PC-3 (cell line): Measurements from ENCODE around the gene GALNT14. TPM values are rescaled to one million over a fixed set of nuclear protein-coding genes. Genes with fewer than 3 reads are reported as not detected.

Experiments used
- ATAC-seq: fragments of 200-7000 bp; cut with Tn5 transposase; 2 replicates; pipeline ENCODE4 v1.9.1; 2020; ENCODE audit warnings: mild to moderate bottlenecking, moderate library complexity
- BruUV-seq: library from RNA; stranded (reverse); fragments of 400-500 nt; replicated peaks from 2 replicates; lab custom pipeline; 2021; lab: Mats Ljungman, UMichigan
- CTCF ChIA-PET: fragments of 300-600 bp; sonication (Branson Sonifier 250); formaldehyde crosslinking; loops from one replicate; lab custom pipeline; 2022; ENCODE audit warnings: antibody characterized with exemption; lab: Charles Lee
- POLR2A ChIA-PET: fragments of 300-600 bp; sonication (Branson Sonifier 250); formaldehyde crosslinking; loops from one replicate; lab custom pipeline; 2022; ENCODE audit warnings: antibody characterized with exemption; ENCODE audit not compliant: unreplicated experiment; lab: Charles Lee
- DNase-seq: peaks from one replicate; pipeline ENCODE4 v3.0.0-alpha.2; 2015
- H2AFZ ChIP-seq: fragments of 300-600 bp; sonication (generic); 2 replicates; pipeline ENCODE4 v1.6.0; 2016; ENCODE audit warnings: antibody characterized with exemption, low read length
- H3F3A ChIP-seq: fragments of 300-600 bp; sonication (generic); one replicate; pipeline ENCODE4 v1.6.0; 2017; ENCODE audit warnings: antibody characterized with exemption, low read length, control low read depth, mild to moderate bottlenecking; ENCODE audit not compliant: unreplicated experiment
- H3K27ac ChIP-seq: fragments of 300-600 bp; sonication (generic); 2 replicates; pipeline ENCODE4 v1.5.1; 2016; ENCODE audit warnings: mild to moderate bottlenecking, low read length
- H3K27me3 ChIP-seq: fragments of 300-600 bp; sonication (generic); 2 replicates; pipeline ENCODE4 v1.6.1; 2016; ENCODE audit warnings: low read length, mixed read lengths
- H3K36me3 ChIP-seq: fragments of 300-600 bp; sonication (generic); 2 replicates; pipeline ENCODE4 v1.6.1; 2016; ENCODE audit warnings: low read depth, mixed run types, low read length, mixed read lengths
- H3K4me1 ChIP-seq: fragments of 300-600 bp; sonication (generic); 2 replicates; pipeline ENCODE4 v1.5.1; 2016; ENCODE audit warnings: low read length; ENCODE audit not compliant: insufficient read depth
- H3K4me2 ChIP-seq: fragments of 300-600 bp; sonication (generic); 2 replicates; pipeline ENCODE4 v1.6.0; 2016; ENCODE audit warnings: low read length
- H3K4me3 ChIP-seq: fragments of 300-600 bp; sonication (generic); 2 replicates; pipeline ENCODE4 v1.5.1; 2016; ENCODE audit warnings: mild to moderate bottlenecking, low read length, mixed read lengths
- H3K79me2 ChIP-seq: fragments of 300-600 bp; sonication (generic); 2 replicates; pipeline ENCODE4 v1.6.1; 2017; ENCODE audit warnings: low read length, mixed read lengths
- H3K9ac ChIP-seq: fragments of 300-600 bp; sonication (generic); 2 replicates; pipeline ENCODE4 v1.6.0; 2016; ENCODE audit warnings: mild to moderate bottlenecking, low read length
- H3K9me2 ChIP-seq: fragments of 300-600 bp; sonication (generic); replicated peaks from 2 replicates; pipeline ENCODE4 v1.6.1; 2016; ENCODE audit warnings: mixed run types, low read length, mixed read lengths
- H3K9me3 ChIP-seq: fragments of 300-600 bp; sonication (generic); 2 replicates; pipeline ENCODE4 v1.6.1; 2016; ENCODE audit warnings: low read length, mixed read lengths
- H4K20me1 ChIP-seq: fragments of 300-600 bp; sonication (generic); 2 replicates; pipeline ENCODE4 v1.6.1; 2016; ENCODE audit warnings: low read length, mixed read lengths
- EZH2 ChIP-seq: fragments of 300-600 bp; sonication (generic); IDR thresholded peaks from one replicate; pipeline ENCODE4 v1.6.1; 2017; ENCODE audit warnings: antibody characterized with exemption, mild to moderate bottlenecking, low read length; ENCODE audit not compliant: unreplicated experiment
- EZH2phosphoT487 ChIP-seq: fragments of 300-600 bp; sonication (generic); IDR thresholded peaks from 2 replicates; pipeline ENCODE4 v1.6.1; 2018; ENCODE audit warnings: mild to moderate bottlenecking, antibody characterized with exemption, low read length, borderline replicate concordance
- intact Hi-C: fragments of 100-400 bp; cut with micrococcal nuclease; formaldehyde crosslinking; loops from 2 replicates; pipeline ENCODE4 v1.9.0; 2023
- total RNA-seq: library from RNA; depleted of rRNA; stranded (reverse); fragments of >200 nt; gene quantifications from 2 replicates; pipeline ENCODE4 v1.2.3, GENCODE V29; 2014
- TF ChIP-seq, protein P1 (sequence below): fragments of 300-600 bp; sonication (generic); conservative IDR thresholded peaks from 2 replicates; pipeline ENCODE4 v1.5.1; 2017; ENCODE audit warnings: antibody characterized with exemption, low read depth, mild to moderate bottlenecking, low read length

GALNT14 gene
- total RNA-seq, 1 experiment from 2014 or later = 10.2 TPM

- no peak for DNase-seq
- CTCF ChIA-PET = no interaction called here
- intact Hi-C loops = no loop called here
Measured at GRCh38 chr2:31004257-31004656, 134.0 kb downstream of the GALNT14 start.

GRCh38 chr2:31003749-31004148, 134.5 kb downstream of the GALNT14 start:
- H3K27me3 ChIP-seq = peaks cover 33% of the 10 kb centered on the region

More at GRCh38 chr2:31004257-31004656, 134.0 kb downstream of the GALNT14 start:
- Histone ChIP-seq H3K9ac (no peak overlapping the region), H3K9me2 (no peaks in the 10 kb centered on the region), H3K36me3 (no peaks in the 10 kb centered on the region), H3K4me2 (no peak overlapping the region), H3K79me2 (no peaks in the 10 kb centered on the region), H4K20me1 (no peaks in the 10 kb centered on the region), H3K4me3 (no peak overlapping the region), H3K4me1 (no peaks in the 10 kb centered on the region), H2AFZ (no peak overlapping the region), H3K9me3 (no peaks in the 10 kb centered on the region), H3K27me3 (peaks cover 31% of the 10 kb centered on the region), H3F3A (no peaks in the 10 kb centered on the region), H3K27ac (no peak overlapping the region)
- no peak for ATAC-seq
- TF ChIP-seq EZH2 (no peak), EZH2phosphoT487 (no peak)
- TF ChIP-seq, protein P1, sequence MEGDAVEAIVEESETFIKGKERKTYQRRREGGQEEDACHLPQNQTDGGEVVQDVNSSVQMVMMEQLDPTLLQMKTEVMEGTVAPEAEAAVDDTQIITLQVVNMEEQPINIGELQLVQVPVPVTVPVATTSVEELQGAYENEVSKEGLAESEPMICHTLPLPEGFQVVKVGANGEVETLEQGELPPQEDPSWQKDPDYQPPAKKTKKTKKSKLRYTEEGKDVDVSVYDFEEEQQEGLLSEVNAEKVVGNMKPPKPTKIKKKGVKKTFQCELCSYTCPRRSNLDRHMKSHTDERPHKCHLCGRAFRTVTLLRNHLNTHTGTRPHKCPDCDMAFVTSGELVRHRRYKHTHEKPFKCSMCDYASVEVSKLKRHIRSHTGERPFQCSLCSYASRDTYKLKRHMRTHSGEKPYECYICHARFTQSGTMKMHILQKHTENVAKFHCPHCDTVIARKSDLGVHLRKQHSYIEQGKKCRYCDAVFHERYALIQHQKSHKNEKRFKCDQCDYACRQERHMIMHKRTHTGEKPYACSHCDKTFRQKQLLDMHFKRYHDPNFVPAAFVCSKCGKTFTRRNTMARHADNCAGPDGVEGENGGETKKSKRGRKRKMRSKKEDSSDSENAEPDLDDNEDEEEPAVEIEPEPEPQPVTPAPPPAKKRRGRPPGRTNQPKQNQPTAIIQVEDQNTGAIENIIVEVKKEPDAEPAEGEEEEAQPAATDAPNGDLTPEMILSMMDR = no peak
- POLR2A ChIA-PET = no interaction called here
- BruUV-seq = no TSS peak

DNA sequence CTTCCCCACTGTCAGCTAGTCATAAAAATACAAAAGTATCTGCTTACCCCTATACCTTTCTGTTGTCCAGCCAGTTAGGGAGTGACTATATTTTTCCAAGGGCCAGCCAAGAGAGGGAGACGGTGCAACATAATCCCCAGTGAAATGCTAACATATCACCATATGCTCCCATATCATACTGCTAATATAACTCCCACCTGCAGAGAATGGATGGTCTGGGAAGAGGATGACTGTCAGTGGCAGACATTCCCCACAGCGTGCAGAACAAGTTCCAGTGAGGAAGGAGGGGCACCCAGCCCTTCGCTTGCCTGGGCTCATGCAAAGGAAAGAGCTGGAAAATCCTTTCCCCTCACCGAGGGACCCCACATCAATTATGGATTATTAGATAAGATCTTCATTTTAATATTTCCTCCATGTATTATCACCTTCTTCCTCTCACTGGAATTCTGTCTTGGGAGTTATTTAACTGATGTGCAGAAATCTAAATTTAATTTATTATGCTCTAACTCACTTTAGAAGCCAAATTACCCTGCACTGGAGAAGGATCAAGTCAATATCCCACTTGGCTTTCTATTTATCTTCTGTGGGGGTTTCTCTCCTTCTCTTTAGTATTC, 135.6 kb downstream of the GALNT14 start:
- BruUV-seq = no TSS peak
- Histone ChIP-seq H3F3A (no peaks in the 10 kb centered on the region), H3K27me3 (peaks cover 25% of the 10 kb centered on the region), H3K36me3 (no peaks in the 10 kb centered on the region), H3K9me3 (no peaks in the 10 kb centered on the region), H3K79me2 (no peaks in the 10 kb centered on the region), H3K4me3 (no peak overlapping the region), H3K4me2 (no peak overlapping the region), H3K9me2 (no peaks in the 10 kb centered on the region), H3K9ac (no peak overlapping the region), H4K20me1 (no peaks in the 10 kb centered on the region), H2AFZ (no peak overlapping the region), H3K27ac (no peak overlapping the region), H3K4me1 (no peaks in the 10 kb centered on the region)
- TF ChIP-seq EZH2 = no peak
- TF ChIP-seq, protein P1 = no peak
- no peak for DNase-seq
- ChIA-PET CTCF (no interaction called here), POLR2A (no interaction called here)
- no peak for ATAC-seq
- intact Hi-C loops = no loop called here

More at GRCh38 chr2:31003749-31004148, 134.5 kb downstream of the GALNT14 start:
- no peaks in the 10 kb centered on the region for H3K9me2 ChIP-seq
- H3K79me2 ChIP-seq = no peaks in the 10 kb centered on the region
- ChIA-PET POLR2A (no interaction called here), CTCF (no interaction called here)
- no TSS peak for BruUV-seq
- no peak for DNase-seq
- TF ChIP-seq EZH2phosphoT487 = no peak
- TF ChIP-seq EZH2 = no peak
- TF ChIP-seq, protein P1 = no peak
- no peaks in the 10 kb centered on the region for H3K9me3 ChIP-seq
- no peaks in the 10 kb centered on the region for H3K36me3 ChIP-seq
- ATAC-seq = no peak
- intact Hi-C loops = no loop called here
- H3K4me1 ChIP-seq = no peaks in the 10 kb centered on the region
- no peak overlapping the region for H3K4me3 ChIP-seq
- H2AFZ ChIP-seq = no peak overlapping the region
- no peak overlapping the region for H3K9ac ChIP-seq
- H3F3A ChIP-seq = no peaks in the 10 kb centered on the region
- H3K27ac ChIP-seq = no peak overlapping the region
- no peak overlapping the region for H3K4me2 ChIP-seq
- H4K20me1 ChIP-seq = no peaks in the 10 kb centered on the region
